Bronchial epithelial cell (primary cell): Measurements from ENCODE around the gene MRM2. TPM values are rescaled to one million over a fixed set of nuclear protein-coding genes. Genes with fewer than 3 reads are reported as not detected.

Experiments
- DNase-seq: peaks from one replicate; pipeline ENCODE4 v3.0.0-alpha.2; 2010; ENCODE audit warnings: low read depth
- FAIRE-seq: peaks from 2 replicates; lab custom pipeline; 2011; peaks lifted over from hg19 to GRCh38; lab: Jason Lieb, UNC
- H3K27me3 ChIP-seq: 2 replicates; pipeline ENCODE4 v1.5.1; 2011; ENCODE audit warnings: low read length; ENCODE audit not compliant: control insufficient read depth, insufficient read depth
- H3K36me3 ChIP-seq: 2 replicates; pipeline ENCODE4 v1.5.1; 2011; ENCODE audit warnings: low read length; ENCODE audit not compliant: control insufficient read depth, insufficient read depth
- H3K4me3 ChIP-seq: 2 replicates; pipeline ENCODE4 v1.5.1; 2011; ENCODE audit warnings: mild to moderate bottlenecking, low read depth, low read length, control low read depth
- total RNA-seq: library from RNA; depleted of rRNA; stranded (reverse); fragments of >200 nt; gene quantifications from 2 replicates; pipeline ENCODE4 v1.2.1, GENCODE V29; 2014
- TF ChIP-seq, protein P1 (sequence below): IDR thresholded peaks from 2 replicates; pipeline ENCODE4 v1.5.1; 2011; ENCODE audit warnings: mild to moderate bottlenecking, moderate library complexity, low read length, control low read depth, inconsistent platforms; ENCODE audit not compliant: insufficient read depth, severe bottlenecking

The MRM2 gene
- total RNA-seq, 1 donor from 2014 or later, result 21.1 TPM

DNA sequence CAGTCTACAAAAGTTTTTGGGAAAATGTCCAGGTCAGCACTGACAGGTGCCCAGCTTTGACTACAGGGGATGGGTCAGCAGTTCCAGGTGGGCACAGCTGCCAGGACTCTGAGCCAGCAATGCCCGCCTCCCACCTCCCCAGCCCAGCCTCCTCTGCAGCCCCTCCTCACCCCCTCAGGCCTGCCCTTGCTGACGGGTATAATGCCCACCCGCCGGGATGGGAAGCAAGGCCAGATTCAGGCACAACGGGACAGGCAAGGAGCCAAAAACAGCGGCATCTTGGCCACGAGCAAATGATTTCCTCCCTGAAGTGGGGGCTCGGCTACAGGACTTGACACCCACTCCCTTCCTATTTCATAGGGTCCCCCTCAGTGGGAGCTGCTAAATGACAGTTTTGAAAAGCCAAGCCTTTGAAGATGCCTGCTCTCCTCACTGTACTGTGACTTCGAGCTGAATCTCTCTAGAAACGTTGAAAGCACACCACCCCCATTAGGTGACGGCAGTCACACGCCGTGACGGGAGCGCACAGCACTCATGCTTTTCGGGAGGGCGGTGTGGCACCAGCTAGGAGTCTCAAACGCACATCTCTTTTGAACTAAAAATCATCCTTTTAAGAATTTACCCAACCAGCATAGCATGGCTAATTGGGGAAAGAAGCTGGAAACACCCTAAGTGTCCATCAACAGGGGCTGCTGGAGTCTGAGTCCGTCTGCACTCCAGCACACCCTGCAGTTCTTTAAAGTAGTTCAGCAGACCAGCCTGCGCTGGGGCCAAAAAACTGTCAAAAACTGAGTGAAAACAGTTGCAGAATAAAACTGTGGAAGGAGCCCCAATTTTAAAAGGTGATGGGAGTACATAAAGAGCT lies 38.9 kb downstream of the MRM2 start:
- DNase-seq, result no peak
- TF ChIP-seq, protein P1, sequence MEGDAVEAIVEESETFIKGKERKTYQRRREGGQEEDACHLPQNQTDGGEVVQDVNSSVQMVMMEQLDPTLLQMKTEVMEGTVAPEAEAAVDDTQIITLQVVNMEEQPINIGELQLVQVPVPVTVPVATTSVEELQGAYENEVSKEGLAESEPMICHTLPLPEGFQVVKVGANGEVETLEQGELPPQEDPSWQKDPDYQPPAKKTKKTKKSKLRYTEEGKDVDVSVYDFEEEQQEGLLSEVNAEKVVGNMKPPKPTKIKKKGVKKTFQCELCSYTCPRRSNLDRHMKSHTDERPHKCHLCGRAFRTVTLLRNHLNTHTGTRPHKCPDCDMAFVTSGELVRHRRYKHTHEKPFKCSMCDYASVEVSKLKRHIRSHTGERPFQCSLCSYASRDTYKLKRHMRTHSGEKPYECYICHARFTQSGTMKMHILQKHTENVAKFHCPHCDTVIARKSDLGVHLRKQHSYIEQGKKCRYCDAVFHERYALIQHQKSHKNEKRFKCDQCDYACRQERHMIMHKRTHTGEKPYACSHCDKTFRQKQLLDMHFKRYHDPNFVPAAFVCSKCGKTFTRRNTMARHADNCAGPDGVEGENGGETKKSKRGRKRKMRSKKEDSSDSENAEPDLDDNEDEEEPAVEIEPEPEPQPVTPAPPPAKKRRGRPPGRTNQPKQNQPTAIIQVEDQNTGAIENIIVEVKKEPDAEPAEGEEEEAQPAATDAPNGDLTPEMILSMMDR, result no peak
- FAIRE-seq, result no peak
- H3K27me3 ChIP-seq, result no peaks in the 10 kb centered on the region
- H3K4me3 ChIP-seq, result no peak overlapping the region
- peaks cover 6% of the 10 kb centered on the region for H3K36me3 ChIP-seq

GRCh38 chr7:2202361-2202761 lies 39.6 kb downstream of the MRM2 start:
- Histone ChIP-seq H3K4me3 (no peak overlapping the region), H3K27me3 (no peaks in the 10 kb centered on the region), H3K36me3 (peaks cover 4% of the 10 kb centered on the region)
- FAIRE-seq (no peak), DNase-seq (no peak)
- TF ChIP-seq, protein P1, result no peak

- peaks cover 4% of the 10 kb centered on the region for H3K36me3 ChIP-seq
- H3K27me3 ChIP-seq, result no peaks in the 10 kb centered on the region
- FAIRE-seq (no peak), DNase-seq (no peak)
- H3K4me3 ChIP-seq, result no peak overlapping the region
- TF ChIP-seq, protein P1, result no peak
Measured at GRCh38 chr7:2201686-2202360, 40.2 kb downstream of the MRM2 start.

GRCh38 chr7:2201128-2201527 lies 40.9 kb downstream of the MRM2 start:
- DNase-seq (no peak), FAIRE-seq (no peak)
- TF ChIP-seq, protein P1, result no peak
- Histone ChIP-seq H3K4me3 (no peak overlapping the region), H3K36me3 (peaks cover 4% of the 10 kb centered on the region), H3K27me3 (no peaks in the 10 kb centered on the region)

GRCh38 chr7:2200584-2200980 lies 41.4 kb downstream of the MRM2 start:
- peaks cover 4% of the 10 kb centered on the region for H3K36me3 ChIP-seq
- TF ChIP-seq, protein P1, result no peak
- H3K27me3 ChIP-seq, result no peaks in the 10 kb centered on the region
- DNase-seq (no peak), FAIRE-seq (no peak)
- H3K4me3 ChIP-seq, result no peak overlapping the region
